PC-9 (cell line): Measurements from ENCODE around the gene ZNF530. TPM values are rescaled to one million over a fixed set of nuclear protein-coding genes. Genes with fewer than 3 reads are reported as not detected.

Experiments
- BruUV-seq: library from RNA; stranded (reverse); fragments of 400-500 nt; replicated peaks from 2 replicates; lab custom pipeline; 2021; lab: Mats Ljungman, UMichigan
- CTCF ChIA-PET: fragments of 300-600 bp; sonication (Branson Sonifier 250); formaldehyde crosslinking; loops from one replicate; lab custom pipeline; 2022; ENCODE audit warnings: antibody characterized with exemption; lab: Charles Lee
- POLR2A ChIA-PET: fragments of 300-600 bp; sonication (Branson Sonifier 250); formaldehyde crosslinking; loops from one replicate; lab custom pipeline; 2022; ENCODE audit warnings: antibody characterized with exemption; ENCODE audit not compliant: unreplicated experiment; lab: Charles Lee
- DNase-seq, 2 experiments: peaks; one replicate each; pipeline versions ENCODE4 v3.0.0 to v3.0.0-alpha.2; 2015 to 2022; ENCODE audit warnings: mixed read lengths in 1 of 2
- H2AFZ ChIP-seq: fragments of 200-600 bp; sonication (generic); 2 replicates; pipeline ENCODE4 v1.8.1; 2017; ENCODE audit warnings: antibody characterized with exemption
- H3F3A ChIP-seq: fragments of 200-600 bp; sonication (generic); 2 replicates; pipeline ENCODE4 v1.8.1; 2017; ENCODE audit warnings: antibody characterized with exemption, mild to moderate bottlenecking, low read depth; ENCODE audit not compliant: insufficient read depth
- H3K27ac ChIP-seq: fragments of 200-600 bp; sonication (generic); 2 replicates; pipeline ENCODE4 v1.6.1; 2016; ENCODE audit warnings: mixed run types
- H3K27me3 ChIP-seq: fragments of 200-600 bp; sonication (generic); 2 replicates; pipeline ENCODE4 v1.6.1; 2016; ENCODE audit warnings: low read depth, mixed run types; ENCODE audit not compliant: insufficient read depth
- H3K36me3 ChIP-seq: fragments of 200-600 bp; sonication (generic); 2 replicates; pipeline ENCODE4 v1.6.1; 2016; ENCODE audit warnings: low read depth, mixed run types
- H3K4me1 ChIP-seq: fragments of 200-600 bp; sonication (generic); replicated peaks from 2 replicates; pipeline ENCODE4 v1.6.1; 2016; ENCODE audit warnings: mixed run types; ENCODE audit not compliant: insufficient read depth
- H3K4me2 ChIP-seq: fragments of 200-600 bp; sonication (generic); 2 replicates; pipeline ENCODE4 v1.6.1; 2017; ENCODE audit warnings: mixed run types
- H3K4me3 ChIP-seq: fragments of 200-600 bp; sonication (generic); 2 replicates; pipeline ENCODE4 v1.6.1; 2016; ENCODE audit warnings: mixed run types
- H3K79me2 ChIP-seq: fragments of 200-600 bp; sonication (generic); 2 replicates; pipeline ENCODE4 v1.6.1; 2017; ENCODE audit warnings: low read depth, mixed run types
- H3K9me2 ChIP-seq: fragments of 200-600 bp; sonication (generic); 2 replicates; pipeline ENCODE4 v1.8.1; 2017; ENCODE audit warnings: mild to moderate bottlenecking; ENCODE audit not compliant: insufficient read depth
- H3K9me3 ChIP-seq: fragments of 200-600 bp; sonication (generic); 2 replicates; pipeline ENCODE4 v1.8.1; 2016; ENCODE audit warnings: low read depth; ENCODE audit not compliant: insufficient read depth
- H4K20me1 ChIP-seq: fragments of 200-600 bp; sonication (generic); 2 replicates; pipeline ENCODE4 v1.8.1; 2017; ENCODE audit not compliant: insufficient read depth
- CTCF ChIP-seq: fragments of 200-600 bp; sonication (generic); conservative IDR thresholded peaks from 2 replicates; pipeline ENCODE4 v1.6.1; 2017; ENCODE audit warnings: mixed run types, antibody characterized with exemption, mild to moderate bottlenecking, moderate library complexity
- EZH2 ChIP-seq: fragments of 200-600 bp; sonication (generic); IDR thresholded peaks from 2 replicates; pipeline ENCODE4 v1.8.0; 2017; ENCODE audit warnings: antibody characterized with exemption, low read depth
- intact Hi-C: fragments of 100-400 bp; cut with micrococcal nuclease; formaldehyde crosslinking; loops from one replicate; pipeline ENCODE4 v1.10.0; 2022; ENCODE audit not compliant: unreplicated experiment
- total RNA-seq: library from RNA; stranded (reverse); gene quantifications from 2 replicates; pipeline ENCODE4 v1.2.3, GENCODE V29; 2021

The ZNF530 gene
- total RNA-seq, 1 experiment from 2014 or later, result 10.5 TPM

GRCh38 chr19:57570707-57571106, 29.0 kb upstream of the ZNF530 start:
- no peak overlapping the region for H3K27ac ChIP-seq
- TF ChIP-seq CTCF (no peak), EZH2 (no peak)
- H2AFZ ChIP-seq, result no peak overlapping the region
- peaks cover 38% of the 10 kb centered on the region for H3K36me3 ChIP-seq
- H3K4me1 ChIP-seq, result no peaks in the 10 kb centered on the region
- no TSS peak for BruUV-seq
- H3K9me3 ChIP-seq, result peaks cover 81% of the 10 kb centered on the region
- DNase-seq, result no peak
- H4K20me1 ChIP-seq, result no peaks in the 10 kb centered on the region
- no peaks in the 10 kb centered on the region; the same call in 1 of the 2 replicates for H3F3A ChIP-seq
- ChIA-PET POLR2A (no interaction called here), CTCF (no interaction called here)
- H3K79me2 ChIP-seq, result no peaks in the 10 kb centered on the region
- intact Hi-C loops, result no loop called here
- H3K4me2 ChIP-seq, result no peak overlapping the region
- H3K27me3 ChIP-seq, result no peaks in the 10 kb centered on the region
- H3K4me3 ChIP-seq, result no peak overlapping the region
- no peaks in the 10 kb centered on the region for H3K9me2 ChIP-seq

GRCh38 chr19:57572415-57572947, 27.2 kb upstream of the ZNF530 start:
- Histone ChIP-seq H3K4me3 (no peak overlapping the region), H4K20me1 (no peaks in the 10 kb centered on the region), H3K9me2 (no peaks in the 10 kb centered on the region), H3K27ac (no peak overlapping the region), H3K27me3 (no peaks in the 10 kb centered on the region), H3K9me3 (peaks cover 82% of the 10 kb centered on the region), H3K79me2 (peaks cover 3% of the 10 kb centered on the region), H3K4me1 (no peaks in the 10 kb centered on the region), H3F3A (no peaks in the 10 kb centered on the region; the same call in 1 of the 2 replicates), H3K36me3 (peaks cover 56% of the 10 kb centered on the region), H3K4me2 (no peak overlapping the region), H2AFZ (no peak overlapping the region)
- intact Hi-C loops, result no loop called here
- no TSS peak for BruUV-seq
- ChIA-PET CTCF (no interaction called here), POLR2A (no interaction called here)
- no peak for DNase-seq
- TF ChIP-seq EZH2, result no peak
- TF ChIP-seq CTCF, result no peak

GRCh38 chr19:57576661-57577060, 23.0 kb upstream of the ZNF530 start:
- H3K79me2 ChIP-seq, result peaks cover 14% of the 10 kb centered on the region
- H3F3A ChIP-seq, result no peaks in the 10 kb centered on the region; the same call in 1 of the 2 replicates
- H3K9me2 ChIP-seq, result no peaks in the 10 kb centered on the region
- 0 out of 2 replicates have a peak, but pooled peaks cover 3% of the 10 kb centered on the region for H3K27me3 ChIP-seq
- ChIA-PET CTCF (no interaction called here), POLR2A (no interaction called here)
- no peak overlapping the region for H2AFZ ChIP-seq
- H3K4me1 ChIP-seq, result peaks cover 10% of the 10 kb centered on the region
- BruUV-seq, result no TSS peak
- TF ChIP-seq EZH2 (no peak), CTCF (no peak)
- H4K20me1 ChIP-seq, result no peaks in the 10 kb centered on the region
- intact Hi-C loops, result loop anchor here (5.0 kb wide), 1 partner anchor 99 kb away; the partner anchor contains the start of gene ZNF772
- no peak for DNase-seq
- peaks cover 61% of the 10 kb centered on the region for H3K36me3 ChIP-seq
- H3K9me3 ChIP-seq, result peaks cover 67% of the 10 kb centered on the region
- no peak overlapping the region for H3K27ac ChIP-seq
- peak overlapping the region; percentile 75; the same call in 1 of the 2 replicates for H3K4me3 ChIP-seq
- no peak overlapping the region for H3K4me2 ChIP-seq
